Mucosa of stomach (tissue), 1 donor: ENCODE results near the gene KIAA1549.
A peak's percentile ranks its signal among the peaks of the same experiment; 100 is the strongest.

ENCODE experiments used
- H3K27me3 ChIP-seq: one replicate; pipeline ENCODE4 v1.7.0; 2013; ENCODE audit warnings: mild to moderate bottlenecking, low read length; ENCODE audit not compliant: control insufficient read depth, insufficient read depth
- H3K36me3 ChIP-seq: one replicate; pipeline ENCODE4 v1.7.0; 2013; ENCODE audit warnings: low read length; ENCODE audit not compliant: control insufficient read depth, insufficient read depth
- H3K4me1 ChIP-seq: one replicate; pipeline ENCODE4 v1.7.0; 2013; ENCODE audit warnings: mild to moderate bottlenecking, low read length; ENCODE audit not compliant: control insufficient read depth, insufficient read depth
- H3K4me3 ChIP-seq: one replicate; pipeline ENCODE4 v1.7.0; 2013; ENCODE audit warnings: low read length
- H3K9ac ChIP-seq: one replicate; pipeline ENCODE4 v1.7.0; 2013; ENCODE audit warnings: mild to moderate bottlenecking, low read length, moderate library complexity
- H3K9me3 ChIP-seq: one replicate; pipeline ENCODE4 v1.7.0; 2013; ENCODE audit warnings: mild to moderate bottlenecking, low read length, moderate library complexity; ENCODE audit not compliant: control insufficient read depth
- donor health status: Pancreatic carcinoma.

The KIAA1549 gene

DNA sequence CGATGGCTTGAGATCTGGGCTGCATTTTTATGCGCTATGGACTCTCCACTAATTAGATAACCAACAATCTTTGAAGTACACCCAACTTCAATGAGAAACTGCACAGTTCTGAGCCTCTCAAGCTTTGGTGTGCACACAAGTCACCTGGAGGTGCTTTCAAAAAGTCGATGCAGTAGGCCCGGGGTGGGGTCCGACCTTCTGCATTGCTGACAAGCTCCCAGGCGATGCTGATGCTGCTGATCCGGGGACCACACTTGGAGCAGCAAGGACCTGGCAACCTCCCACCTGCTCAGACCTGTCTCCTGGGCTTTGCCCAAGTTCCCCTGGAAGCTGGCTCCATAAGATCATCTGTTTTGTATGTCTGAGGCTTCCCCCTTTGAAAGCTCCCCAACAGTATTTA lies 10.7 kb downstream of the KIAA1549 start:
- no peaks in the 10 kb centered on the region for H3K9me3 ChIP-seq
- H3K4me1 ChIP-seq = no peaks in the 10 kb centered on the region
- no peaks in the 10 kb centered on the region for H3K36me3 ChIP-seq
- no peaks in the 10 kb centered on the region for H3K27me3 ChIP-seq
- H3K4me3 ChIP-seq = no peak overlapping the region
- H3K9ac ChIP-seq = no peak overlapping the region

DNA sequence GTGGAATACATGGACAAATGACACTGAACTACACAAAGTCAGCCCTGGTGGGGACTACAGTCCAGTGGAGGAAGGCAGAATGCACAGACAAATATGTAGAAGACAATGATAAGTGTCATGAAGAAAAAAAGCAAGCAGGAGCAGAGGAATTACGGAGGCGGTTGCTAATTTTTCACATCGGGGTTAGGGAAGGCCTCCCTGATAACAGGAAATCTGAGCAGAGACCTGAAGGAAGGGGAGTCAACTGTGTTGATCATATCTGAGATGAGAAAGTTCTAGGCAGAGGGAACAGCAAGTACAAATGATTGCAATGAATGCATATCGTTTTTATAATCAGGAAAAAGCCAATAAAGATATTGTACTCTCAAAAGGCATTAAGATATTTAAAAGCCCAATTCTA lies 14.0 kb downstream of the KIAA1549 start:
- Histone ChIP-seq H3K4me1 (peaks cover 11% of the 10 kb centered on the region), H3K27me3 (no peaks in the 10 kb centered on the region), H3K36me3 (no peaks in the 10 kb centered on the region), H3K4me3 (no peak overlapping the region), H3K9me3 (no peaks in the 10 kb centered on the region), H3K9ac (no peak overlapping the region)

DNA sequence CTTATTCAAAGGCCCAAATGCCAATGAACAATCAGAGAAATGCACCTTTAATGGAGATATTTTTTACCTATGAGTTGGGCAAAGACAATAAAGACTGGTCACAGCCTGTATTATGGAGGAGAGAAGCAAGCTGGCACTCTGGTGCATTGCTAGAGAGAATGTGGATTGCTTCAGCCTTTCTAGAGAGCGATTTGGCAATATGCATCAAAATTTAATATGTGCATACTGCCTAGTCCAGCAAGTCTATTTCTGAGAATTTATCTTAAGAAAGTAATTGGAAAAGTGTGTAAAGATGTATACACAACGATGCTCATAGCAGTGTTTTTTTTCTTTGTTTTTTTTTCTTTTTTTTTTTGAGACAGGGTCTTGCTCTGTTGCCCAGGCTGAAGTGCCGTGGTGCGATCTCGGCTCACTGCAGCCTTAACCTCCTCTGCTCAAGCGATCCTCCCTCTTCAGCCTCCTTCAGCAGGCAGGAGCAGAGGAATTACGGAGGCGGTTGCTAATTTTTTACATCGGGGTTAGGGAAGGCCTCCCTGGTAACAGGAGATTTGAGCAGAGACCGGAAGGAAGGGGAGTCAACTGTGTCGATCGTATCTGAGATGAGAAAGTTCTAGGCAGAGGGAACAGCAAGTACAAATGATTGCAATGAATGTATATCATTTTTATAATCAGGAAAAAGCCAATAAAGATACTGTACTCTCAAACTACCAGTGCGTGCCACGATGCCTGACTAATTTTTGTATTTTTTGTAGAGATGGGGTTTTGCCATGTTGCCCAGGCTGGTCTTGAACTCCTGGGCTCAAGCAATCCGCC lies 16.4 kb downstream of the KIAA1549 start:
- no peak overlapping the region for H3K9ac ChIP-seq
- no peak overlapping the region for H3K4me3 ChIP-seq
- H3K4me1 ChIP-seq = peaks cover 26% of the 10 kb centered on the region
- no peaks in the 10 kb centered on the region for H3K27me3 ChIP-seq
- no peaks in the 10 kb centered on the region for H3K36me3 ChIP-seq
- H3K9me3 ChIP-seq = no peaks in the 10 kb centered on the region

DNA sequence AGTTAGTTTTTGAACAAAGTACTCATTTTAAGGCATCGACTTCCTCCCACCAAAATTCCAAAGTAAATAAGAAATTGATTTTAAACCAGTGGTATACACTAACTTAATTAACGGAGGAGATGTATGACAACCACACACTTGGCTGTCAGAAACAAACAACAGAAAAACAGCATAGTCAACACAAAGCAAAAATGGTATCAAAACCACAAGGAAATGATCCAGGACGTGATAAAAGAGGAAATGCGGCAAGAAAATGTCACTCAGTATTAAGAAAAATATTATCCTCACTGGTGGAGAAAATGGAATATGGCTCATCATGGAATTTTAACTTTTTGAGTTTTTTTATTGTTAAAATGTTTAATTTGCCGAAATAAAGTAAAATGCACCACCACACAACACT lies 17.5 kb downstream of the KIAA1549 start:
- Histone ChIP-seq H3K36me3 (no peaks in the 10 kb centered on the region), H3K4me3 (no peak overlapping the region), H3K4me1 (peaks cover 28% of the 10 kb centered on the region), H3K9me3 (no peaks in the 10 kb centered on the region), H3K9ac (no peak overlapping the region), H3K27me3 (no peaks in the 10 kb centered on the region)

DNA sequence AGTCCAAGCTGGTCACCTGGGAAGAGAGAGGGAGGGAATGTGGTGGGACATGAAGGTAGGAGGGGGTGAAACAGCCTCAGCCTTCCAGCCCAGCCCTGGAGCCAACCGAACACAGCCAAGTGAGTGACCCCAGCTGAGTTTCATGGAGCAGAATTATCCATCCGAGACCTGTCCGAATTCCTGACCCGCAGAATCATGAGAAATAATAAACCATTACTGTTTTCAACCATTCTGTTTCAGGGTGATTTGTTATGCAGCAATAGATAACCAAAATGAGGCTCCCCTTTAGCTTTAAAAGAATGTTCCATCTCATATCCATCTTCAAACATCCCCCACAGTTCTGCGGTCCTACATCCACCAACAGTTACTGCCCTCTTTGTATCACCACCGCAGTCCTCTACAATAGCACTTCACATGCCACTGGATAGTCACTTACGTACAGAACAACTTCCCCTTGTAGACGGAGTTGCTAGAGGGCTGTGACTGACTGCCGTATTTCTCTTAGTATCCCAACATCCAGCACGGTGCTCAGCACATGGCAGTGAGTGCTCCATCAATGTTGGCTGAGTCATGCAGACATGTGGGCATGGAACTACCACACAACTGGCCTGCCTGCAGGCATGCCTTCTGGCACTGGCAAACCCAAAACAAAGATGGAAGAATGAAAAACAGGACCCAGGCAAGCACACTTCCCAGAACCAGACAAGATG lies 18.5 kb downstream of the KIAA1549 start:
- Histone ChIP-seq H3K9me3 (no peaks in the 10 kb centered on the region), H3K36me3 (no peaks in the 10 kb centered on the region), H3K27me3 (no peaks in the 10 kb centered on the region), H3K4me3 (no peak overlapping the region), H3K4me1 (peaks cover 37% of the 10 kb centered on the region), H3K9ac (no peak overlapping the region)

DNA sequence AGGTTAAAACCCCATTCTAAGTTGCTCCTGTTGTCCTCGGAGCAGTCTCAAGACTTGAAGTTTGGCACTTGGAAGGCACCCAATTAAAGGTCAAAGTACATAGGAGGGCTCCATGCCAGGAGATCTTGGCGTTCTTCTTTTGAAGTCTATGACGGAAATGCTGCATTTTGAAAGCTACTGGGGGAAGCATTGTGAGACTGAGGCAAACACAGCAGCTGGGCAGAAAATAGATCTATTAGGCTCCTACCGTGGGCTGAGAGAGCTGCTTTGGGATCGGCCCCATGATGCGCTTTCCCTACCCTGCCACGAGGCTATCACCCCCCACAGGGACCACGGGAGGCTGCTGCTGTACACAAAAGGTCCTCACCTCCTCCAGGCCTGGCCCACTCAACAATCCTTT lies 20.0 kb downstream of the KIAA1549 start:
- H3K4me3 ChIP-seq = peak overlapping the region; percentile 5
- H3K27me3 ChIP-seq = no peaks in the 10 kb centered on the region
- H3K9ac ChIP-seq = no peak overlapping the region
- H3K36me3 ChIP-seq = no peaks in the 10 kb centered on the region
- H3K9me3 ChIP-seq = no peaks in the 10 kb centered on the region
- H3K4me1 ChIP-seq = peaks cover 40% of the 10 kb centered on the region

DNA sequence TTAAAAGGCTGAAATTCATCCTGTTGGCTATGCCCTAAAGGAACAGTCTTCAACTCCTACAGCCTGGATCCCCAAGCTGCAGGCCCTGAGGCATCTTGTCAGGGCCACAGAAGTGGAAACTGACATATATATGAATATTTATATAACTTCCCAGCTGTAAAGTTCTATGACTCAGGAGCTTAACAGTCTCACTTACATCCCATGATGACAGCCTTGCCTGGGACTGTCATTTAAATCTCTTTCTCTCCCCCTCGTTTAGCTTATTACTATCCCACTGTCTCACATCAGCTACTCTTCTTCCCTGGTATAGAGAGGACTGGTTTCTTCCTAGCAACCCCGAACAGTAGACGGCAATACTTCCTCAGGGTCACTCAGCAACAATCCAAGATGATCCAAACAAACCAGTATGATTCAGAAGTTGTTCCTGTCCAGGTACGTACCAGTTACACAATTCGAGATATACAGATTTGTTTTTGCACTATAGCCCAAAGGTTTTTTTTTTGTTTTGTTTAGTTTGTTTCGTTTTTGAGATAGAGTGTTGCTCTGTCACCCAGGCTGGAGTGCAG lies 22.7 kb downstream of the KIAA1549 start:
- H3K9me3 ChIP-seq = no peaks in the 10 kb centered on the region
- H3K4me1 ChIP-seq = peaks cover 33% of the 10 kb centered on the region
- no peaks in the 10 kb centered on the region for H3K36me3 ChIP-seq
- H3K27me3 ChIP-seq = no peaks in the 10 kb centered on the region
- H3K4me3 ChIP-seq = no peak overlapping the region
- no peak overlapping the region for H3K9ac ChIP-seq

DNA sequence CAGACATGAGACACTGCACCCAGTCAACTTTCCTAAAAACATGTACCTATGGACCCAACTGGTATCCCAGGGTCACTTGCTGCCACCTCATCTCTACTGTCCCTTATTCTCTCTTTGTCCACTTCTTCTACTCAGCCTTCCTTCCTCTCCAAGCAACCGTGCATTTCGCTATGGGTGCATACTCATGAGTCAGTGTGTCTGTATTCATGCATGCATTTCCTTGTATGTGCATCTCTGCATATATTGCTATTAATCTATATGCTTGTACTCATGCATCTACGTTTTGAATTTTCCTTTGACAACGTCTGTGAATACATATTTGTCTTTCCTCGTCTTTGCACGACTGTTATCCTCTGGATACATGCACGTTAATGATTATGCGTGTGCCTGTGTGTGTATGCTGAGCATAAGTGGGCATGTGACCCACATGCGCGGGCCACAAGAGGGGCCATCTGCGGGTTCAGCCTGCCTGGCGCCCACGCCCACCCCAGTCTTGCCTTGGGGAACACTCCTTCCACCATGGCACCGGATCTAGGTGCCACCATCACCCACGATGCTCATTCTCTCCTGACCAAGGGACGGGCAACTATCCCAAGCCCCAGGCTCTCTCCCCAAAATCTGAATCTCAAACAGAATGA lies 23.3 kb downstream of the KIAA1549 start:
- H3K27me3 ChIP-seq = no peaks in the 10 kb centered on the region
- peaks cover 29% of the 10 kb centered on the region for H3K4me1 ChIP-seq
- no peak overlapping the region for H3K9ac ChIP-seq
- H3K9me3 ChIP-seq = no peaks in the 10 kb centered on the region
- H3K36me3 ChIP-seq = no peaks in the 10 kb centered on the region
- H3K4me3 ChIP-seq = no peak overlapping the region

DNA sequence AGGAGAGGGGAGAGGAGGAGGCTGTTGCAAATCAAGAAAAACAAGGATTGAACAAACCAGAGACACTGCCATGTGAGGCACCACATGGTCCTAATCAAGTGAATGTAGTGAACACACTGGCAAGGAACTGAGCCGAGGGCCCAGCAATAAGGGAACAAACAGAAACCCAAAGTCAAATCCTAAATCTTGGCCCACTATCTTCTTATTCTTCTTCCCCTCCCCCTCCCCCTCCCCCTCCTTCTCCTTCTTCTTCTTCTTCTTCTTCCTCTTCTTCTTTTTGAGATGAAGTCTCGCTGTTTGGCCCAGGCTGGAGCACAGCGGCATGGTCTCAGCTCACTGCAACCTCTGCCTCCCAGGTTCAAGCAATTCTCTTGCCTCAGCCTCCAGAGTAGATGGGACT lies 24.0 kb downstream of the KIAA1549 start:
- Histone ChIP-seq H3K27me3 (no peaks in the 10 kb centered on the region), H3K4me3 (no peak overlapping the region), H3K36me3 (no peaks in the 10 kb centered on the region), H3K9me3 (no peaks in the 10 kb centered on the region), H3K9ac (no peak overlapping the region), H3K4me1 (peaks cover 29% of the 10 kb centered on the region)

DNA sequence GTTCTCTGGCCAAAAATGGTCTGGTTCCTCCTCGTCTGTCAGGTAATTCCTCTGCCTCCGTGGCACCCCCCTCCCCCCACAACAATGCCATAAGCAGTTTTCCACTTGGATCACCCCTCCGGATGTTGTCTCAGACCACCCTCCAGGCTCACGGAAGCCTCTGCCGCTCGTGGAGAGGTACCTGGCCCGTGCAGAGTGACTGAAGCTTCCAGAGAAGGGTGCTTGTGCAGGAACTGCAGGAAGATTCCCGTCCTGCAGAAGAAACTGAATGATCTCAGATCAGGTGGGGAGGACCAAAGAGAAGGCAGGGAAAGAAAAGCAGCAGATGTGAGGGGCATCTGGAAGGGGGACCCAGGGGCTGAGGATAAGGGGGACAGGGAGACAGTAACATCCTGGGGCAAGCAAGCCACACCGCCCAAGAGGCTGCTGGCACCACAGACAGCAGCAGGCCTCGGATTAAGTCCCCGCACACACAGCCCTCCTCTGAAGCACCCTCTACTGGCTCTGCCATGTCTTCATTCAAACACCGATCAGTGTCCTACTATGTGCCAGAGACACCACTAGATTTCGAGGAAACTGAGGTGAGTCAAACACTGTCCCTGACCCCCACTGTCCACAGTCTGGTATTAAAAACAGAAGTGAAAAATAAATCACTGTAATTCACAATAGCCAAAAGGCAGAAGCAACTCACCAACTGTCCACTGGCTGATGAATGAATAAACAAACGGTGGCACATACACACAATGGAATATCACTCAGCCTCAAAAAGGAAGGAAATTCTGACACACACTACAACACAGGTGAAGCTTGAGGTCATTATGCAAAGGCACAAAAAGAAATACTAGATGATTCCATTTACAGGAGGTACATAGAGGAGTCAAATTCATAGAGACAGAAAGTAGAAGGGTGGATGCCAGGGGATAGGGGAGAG lies 26.4 kb downstream of the KIAA1549 start:
- Histone ChIP-seq H3K27me3 (no peaks in the 10 kb centered on the region), H3K9me3 (no peaks in the 10 kb centered on the region), H3K36me3 (no peaks in the 10 kb centered on the region), H3K9ac (no peak overlapping the region), H3K4me1 (peaks cover 14% of the 10 kb centered on the region), H3K4me3 (no peak overlapping the region)

DNA sequence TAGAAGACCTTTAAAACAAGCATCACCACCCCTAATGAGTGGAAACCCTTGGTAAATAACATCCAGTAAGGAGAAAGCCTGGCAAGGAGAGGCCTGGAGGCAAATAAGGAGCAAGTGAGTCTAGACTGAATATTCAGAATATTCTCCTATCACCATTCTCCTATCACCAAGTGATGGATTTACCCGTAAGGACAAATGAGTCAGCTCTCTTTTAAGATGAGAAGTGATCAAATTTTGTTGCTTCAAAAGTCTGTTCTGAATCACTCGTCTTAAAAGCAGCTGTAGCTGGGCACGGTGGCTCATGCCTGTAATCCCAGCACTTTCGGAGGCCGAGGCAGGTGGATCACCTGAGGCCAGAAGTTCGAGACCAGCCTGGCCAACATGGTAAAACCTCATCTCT lies 28.4 kb downstream of the KIAA1549 start:
- no peaks in the 10 kb centered on the region for H3K27me3 ChIP-seq
- H3K4me1 ChIP-seq = peaks cover 4% of the 10 kb centered on the region
- H3K4me3 ChIP-seq = no peak overlapping the region
- no peaks in the 10 kb centered on the region for H3K36me3 ChIP-seq
- no peaks in the 10 kb centered on the region for H3K9me3 ChIP-seq
- no peak overlapping the region for H3K9ac ChIP-seq
